ENCODE measurements around the gene RRP1. TPM values are rescaled to one million over a fixed set of nuclear protein-coding genes. Genes with fewer than 3 reads are reported as not detected.

RRP1 gene
- 10 to 100 TPM in 3 of 4 donors, 1 to 10 TPM in 1; 9.6 to 12.9 (median 11.1) TPM for total RNA-seq
- polyA plus RNA-seq: 7.2 TPM
- long read RNA-seq, donor 1, transcript RRP1-207 (13 exons, 3,022 nt): major isoform, 29 of 37 reads
- long read RNA-seq, donor 1, partial matches to known transcripts: 0 of 37 reads
- long read RNA-seq, donor 1, other reads (novel, unspliced or antisense): 7 of 37 reads
- long read RNA-seq, donor 2, transcript RRP1-207 (13 exons, 3,022 nt): major isoform, 26 of 35 reads
- long read RNA-seq, donor 2, partial matches to known transcripts: 4 of 35 reads
- long read RNA-seq, donor 2, other reads (novel, unspliced or antisense): 5 of 35 reads
- long read RNA-seq, donor 3, transcript RRP1-207 (13 exons, 3,022 nt): major isoform, 83 of 98 reads
- long read RNA-seq, donor 3, partial matches to known transcripts: 5 of 98 reads
- long read RNA-seq, donor 3, other reads (novel, unspliced or antisense): 10 of 98 reads
- long read RNA-seq, donor 4, transcript RRP1-207 (13 exons, 3,022 nt): major isoform, 17 of 23 reads
- long read RNA-seq, donor 4, partial matches to known transcripts: 5 of 23 reads
- long read RNA-seq, donor 4, other reads (novel, unspliced or antisense): 1 of 23 reads

GRCh38 chr21:43789276-43790009, at the start of gene RRP1:
Gene RRP1, plus strand, starts transcription at chr21:43789577. Its CDS starts 53 bp downstream, at chr21:43789630.
- Histone ChIP-seq H3K27ac (ENCODE audit: low read length) (peak within 1 kb of the TSS; percentile 89), H3K27me3 (ENCODE audit: control insufficient read depth, insufficient read depth) (no peaks in the 10 kb centered on the region), H3K4me3 (ENCODE audit: low read length) (peak within 1 kb of the TSS; percentile 83), H3K4me1 (ENCODE audit: control insufficient read depth, insufficient read depth, low read length) (no peaks in the 10 kb centered on the region), H3K9me3 (ENCODE audit: control insufficient read depth, low read length) (no peaks in the 10 kb centered on the region)
- ATAC-seq (peak; percentile 96), DNase-seq (peak; percentile 90 to 97 (median 97))
- intact Hi-C loops (cut with DNase I): loop anchor here in 1 of 4 donors (10.0 kb wide), 1 partner anchor 155 kb away; no protein-coding TSS in a partner anchor
- under 1% methylated on average over 83 of the region's 83 CpGs for WGBS

GRCh38 chr21:43739621-43740435, 49.5 kb upstream of the RRP1 start:
- Histone ChIP-seq H3K27me3 (ENCODE audit: control insufficient read depth, insufficient read depth) (no peaks in the 10 kb centered on the region), H3K27ac (ENCODE audit: low read length) (no peak overlapping the region), H3K9me3 (ENCODE audit: control insufficient read depth, low read length) (no peaks in the 10 kb centered on the region), H3K4me3 (ENCODE audit: low read length) (no peak overlapping the region), H3K4me1 (ENCODE audit: control insufficient read depth, insufficient read depth, low read length) (peaks cover 2% of the 10 kb centered on the region)
- no peak for DNase-seq
- intact Hi-C loops (cut with DNase I): loop anchor here in 1 of 4 donors (10.0 kb wide), 1 partner anchor 65 kb away; no protein-coding TSS in a partner anchor
- 89% methylated on average over 25 of the region's 25 CpGs for WGBS
- peak in 1 of 2 donors; percentile 25 for ATAC-seq

GRCh38 chr21:43740497-43741156, 48.8 kb upstream of the RRP1 start:
- no peaks in the 10 kb centered on the region for H3K27me3 ChIP-seq (ENCODE audit: control insufficient read depth, insufficient read depth)
- no peak overlapping the region for H3K27ac ChIP-seq (ENCODE audit: low read length)
- H3K4me1 ChIP-seq (ENCODE audit: control insufficient read depth, insufficient read depth, low read length): no peaks in the 10 kb centered on the region
- no peaks in the 10 kb centered on the region for H3K9me3 ChIP-seq (ENCODE audit: control insufficient read depth, low read length)
- H3K4me3 ChIP-seq (ENCODE audit: low read length): no peak overlapping the region
- peak; percentile 29 to 36 for ATAC-seq
- DNase-seq: peak in 1 of 3 donors; percentile 76
- intact Hi-C loops (cut with DNase I): loop anchor here in 1 of 4 donors (10.0 kb wide), 1 partner anchor 66 kb away; no protein-coding TSS in a partner anchor
- WGBS: 45% methylated on average over 25 of the region's 25 CpGs

DNA sequence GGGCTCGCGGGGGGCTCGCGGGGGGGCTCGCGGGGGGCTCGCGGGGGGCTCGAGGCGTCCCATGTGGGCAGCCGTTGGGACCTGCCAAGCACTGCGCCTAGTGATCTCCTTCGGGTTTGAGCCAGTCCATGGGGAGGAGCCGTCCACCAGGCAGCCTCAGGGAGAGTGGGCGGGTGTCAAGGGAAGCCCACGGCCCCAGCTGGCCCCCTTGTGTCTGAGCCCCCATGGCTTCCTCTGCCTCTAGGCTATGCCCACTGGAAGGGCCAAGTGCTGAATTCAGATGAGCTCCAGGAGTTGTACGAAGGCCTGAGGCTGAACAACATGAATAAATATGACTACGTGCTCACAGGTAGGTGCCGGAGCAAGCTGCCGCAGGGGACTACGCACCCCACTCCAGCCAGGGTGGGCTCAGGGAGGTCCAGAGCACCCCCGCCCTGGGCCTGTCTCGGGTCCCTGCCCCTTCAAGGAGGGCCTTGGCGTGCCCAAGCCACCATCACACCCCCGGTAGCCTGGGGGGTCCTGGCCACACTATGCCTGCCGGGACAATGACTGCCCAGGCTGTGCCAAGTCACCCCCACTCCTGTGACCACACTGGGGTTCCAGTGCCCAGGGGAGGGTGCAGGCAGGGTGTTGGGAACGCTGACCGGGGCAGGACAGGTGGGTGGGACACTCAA, 47.8 kb upstream of the RRP1 start:
- Histone ChIP-seq H3K27ac (ENCODE audit: low read length) (no peak overlapping the region), H3K4me3 (ENCODE audit: low read length) (no peak overlapping the region), H3K4me1 (ENCODE audit: control insufficient read depth, insufficient read depth, low read length) (no peaks in the 10 kb centered on the region), H3K9me3 (ENCODE audit: control insufficient read depth, low read length) (no peaks in the 10 kb centered on the region), H3K27me3 (ENCODE audit: control insufficient read depth, insufficient read depth) (no peaks in the 10 kb centered on the region)
- DNase-seq (no peak), ATAC-seq (no peak)
- intact Hi-C loops (cut with DNase I): loop anchor here in 1 of 4 donors (10.0 kb wide), 1 partner anchor 67 kb away; no protein-coding TSS in a partner anchor
- WGBS: 73% methylated on average over 22 of the region's 28 CpGs

DNA sequence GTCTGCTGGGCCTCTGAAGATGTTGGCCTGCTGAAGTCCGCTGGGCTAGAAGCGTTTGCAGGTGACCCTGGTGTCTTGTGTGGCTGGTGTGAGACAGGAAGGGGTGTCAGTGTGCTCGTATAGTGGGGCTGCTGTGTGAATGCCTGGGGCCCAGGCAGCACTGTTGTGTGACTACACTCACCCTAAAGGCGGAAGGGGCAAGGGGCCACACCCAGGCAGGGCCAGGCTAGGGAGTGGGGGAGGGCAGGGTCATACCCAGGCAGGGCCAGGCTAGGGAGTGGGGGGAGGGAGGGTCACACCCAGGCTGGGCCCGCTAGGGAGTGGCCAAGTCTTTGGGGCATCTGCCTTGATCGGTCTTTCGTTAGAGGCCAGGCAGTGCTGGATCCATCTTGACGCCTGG, 45.4 kb upstream of the RRP1 start:
- intact Hi-C loops (cut with DNase I): loop anchor here in 1 of 4 donors (10.0 kb wide), 1 partner anchor 69 kb away; no protein-coding TSS in a partner anchor
- no peak for ATAC-seq
- WGBS: 96% methylated on average over 8 of the region's 8 CpGs

GRCh38 chr21:43744725-43745124, 44.7 kb upstream of the RRP1 start:
- no peak for DNase-seq
- ATAC-seq: no peak
- Histone ChIP-seq H3K27me3 (ENCODE audit: control insufficient read depth, insufficient read depth) (no peaks in the 10 kb centered on the region), H3K27ac (ENCODE audit: low read length) (no peak overlapping the region), H3K9me3 (ENCODE audit: control insufficient read depth, low read length) (no peaks in the 10 kb centered on the region), H3K4me3 (ENCODE audit: low read length) (no peak overlapping the region), H3K4me1 (ENCODE audit: control insufficient read depth, insufficient read depth, low read length) (no peaks in the 10 kb centered on the region)
- WGBS: 98% methylated on average over 18 of the region's 18 CpGs
- intact Hi-C loops (cut with DNase I): loop anchor here in 1 of 4 donors (10.0 kb wide), 1 partner anchor 70 kb away; no protein-coding TSS in a partner anchor

More for the DNA sequence above, 45.4 kb upstream of the RRP1 start:
- Histone ChIP-seq H3K4me3 (ENCODE audit: low read length) (no peak overlapping the region), H3K27me3 (ENCODE audit: control insufficient read depth, insufficient read depth) (no peaks in the 10 kb centered on the region), H3K9me3 (ENCODE audit: control insufficient read depth, low read length) (no peaks in the 10 kb centered on the region), H3K4me1 (ENCODE audit: control insufficient read depth, insufficient read depth, low read length) (no peaks in the 10 kb centered on the region), H3K27ac (ENCODE audit: low read length) (no peak overlapping the region)
- no peak for DNase-seq

DNA sequence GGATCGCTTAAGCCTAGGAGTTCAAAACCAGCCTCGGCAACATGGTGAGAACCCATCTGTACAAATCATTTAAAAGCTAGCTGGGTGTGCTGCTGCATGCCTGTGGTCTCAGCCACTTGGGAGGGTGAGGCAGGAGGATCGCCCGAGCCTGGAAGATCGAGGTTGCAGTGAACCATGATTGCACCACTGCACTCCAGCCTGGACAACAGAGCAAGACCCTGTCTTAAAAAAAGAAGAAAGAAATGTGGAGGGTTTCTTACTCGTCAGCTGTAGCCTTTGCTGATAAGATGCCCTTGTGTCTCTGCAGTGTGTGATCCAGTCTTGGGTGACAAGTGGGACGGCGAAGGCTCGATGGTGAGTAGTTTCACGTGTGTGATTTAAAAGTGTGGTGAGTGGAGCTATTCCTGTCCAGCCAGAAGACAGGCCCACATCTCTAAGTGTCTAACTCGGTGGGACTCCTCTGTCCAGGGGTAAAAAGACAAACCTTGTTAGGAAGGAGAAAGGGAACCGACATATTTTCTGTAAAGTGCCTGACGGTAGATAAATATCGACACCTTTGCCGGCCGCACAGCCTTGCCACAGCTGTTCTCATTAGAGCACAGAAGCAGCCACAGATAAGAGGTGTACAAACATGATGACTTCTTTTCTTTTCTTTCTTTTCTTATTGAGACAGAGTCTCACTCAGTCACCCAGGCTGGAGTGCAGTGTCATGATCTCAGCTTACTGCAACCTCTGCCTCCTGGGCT, 43.4 kb upstream of the RRP1 start:
- H3K27ac ChIP-seq (ENCODE audit: low read length): no peak overlapping the region
- no peak overlapping the region for H3K4me3 ChIP-seq (ENCODE audit: low read length)
- ATAC-seq (no peak), DNase-seq (no peak)
- H3K4me1 ChIP-seq (ENCODE audit: control insufficient read depth, insufficient read depth, low read length): no peaks in the 10 kb centered on the region
- intact Hi-C loops (cut with DNase I): loop anchor here in 1 of 4 donors (10.0 kb wide), 1 partner anchor 71 kb away; no protein-coding TSS in a partner anchor
- no peaks in the 10 kb centered on the region for H3K27me3 ChIP-seq (ENCODE audit: control insufficient read depth, insufficient read depth)
- 74% methylated on average over 16 of the region's 16 CpGs for WGBS
- no peaks in the 10 kb centered on the region for H3K9me3 ChIP-seq (ENCODE audit: control insufficient read depth, low read length)

DNA sequence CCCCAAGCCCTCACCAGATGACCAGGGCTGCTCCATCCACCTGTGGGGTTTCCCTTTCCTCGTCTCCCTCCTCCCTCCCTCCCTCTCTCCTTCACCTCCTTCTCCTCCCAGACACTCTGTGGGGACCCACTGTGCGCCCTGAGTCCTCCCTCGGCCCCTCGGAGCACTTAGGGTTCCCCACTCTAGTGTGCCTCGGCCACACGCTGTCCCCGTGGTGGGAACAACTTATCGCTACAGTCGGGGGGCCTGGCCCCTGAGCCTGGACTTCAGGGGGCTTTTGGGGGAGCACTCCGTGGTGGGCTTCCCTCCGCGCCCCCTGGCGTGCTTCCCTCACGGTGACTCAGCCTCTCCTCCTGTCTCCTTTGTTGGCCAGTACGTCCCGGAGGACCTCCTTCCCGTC, 40.8 kb upstream of the RRP1 start:
- Histone ChIP-seq H3K4me1 (ENCODE audit: control insufficient read depth, insufficient read depth, low read length) (no peaks in the 10 kb centered on the region), H3K4me3 (ENCODE audit: low read length) (no peak overlapping the region), H3K9me3 (ENCODE audit: control insufficient read depth, low read length) (no peaks in the 10 kb centered on the region), H3K27me3 (ENCODE audit: control insufficient read depth, insufficient read depth) (no peaks in the 10 kb centered on the region), H3K27ac (ENCODE audit: low read length) (no peak overlapping the region)
- intact Hi-C loops (cut with DNase I): loop anchor here in 1 of 4 donors (10.0 kb wide), 1 partner anchor 74 kb away; no protein-coding TSS in a partner anchor
- DNase-seq: peak in 1 of 3 donors; percentile 45
- no peak for ATAC-seq
- 91% methylated on average over 17 of the region's 17 CpGs for WGBS

Data from right cardiac atrium (tissue), 5 donors.